Measurements from ENCODE around the gene LZTS2. TPM values are rescaled to one million over a fixed set of nuclear protein-coding genes. Genes with fewer than 3 reads are reported as not detected.

LZTS2 gene
- total RNA-seq, 4 donors from 2014 or later: 81.4 to 134 (median 98.7) TPM

DNA sequence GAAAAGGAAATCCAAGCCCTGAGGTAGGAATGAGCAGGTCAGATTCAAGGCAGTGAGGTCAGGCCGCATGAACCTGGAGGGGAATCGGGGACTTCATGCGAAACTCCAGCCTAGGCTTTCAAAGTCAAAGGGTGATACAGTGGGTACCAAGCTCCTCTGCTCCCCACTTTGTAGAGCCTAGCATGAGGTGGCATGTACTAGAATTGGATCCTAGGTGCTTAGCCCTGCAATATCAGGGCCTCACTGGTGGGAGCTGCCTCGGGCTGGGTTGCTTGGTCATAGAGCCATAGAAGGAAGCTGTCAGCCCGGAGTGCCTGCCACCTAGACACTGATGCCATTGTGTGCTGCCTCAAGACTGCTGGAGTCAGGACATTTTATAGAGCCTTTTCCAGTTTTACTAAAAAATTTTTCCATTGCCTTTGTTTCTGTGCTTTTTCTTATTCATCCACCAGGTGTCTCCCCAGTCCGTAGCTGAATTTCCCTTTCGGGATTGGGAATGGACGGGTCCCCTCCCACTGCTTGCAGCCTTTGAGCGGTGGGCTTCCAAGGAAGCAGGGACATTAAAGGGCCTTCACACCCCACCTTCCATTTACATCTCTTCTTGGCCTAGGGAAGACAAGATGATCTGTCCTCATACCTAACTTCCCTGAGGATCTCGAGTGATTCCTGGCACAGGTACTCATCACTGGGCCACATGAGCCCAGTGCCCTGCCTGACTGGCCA, 5.5 kb upstream of the LZTS2 start:
- WGBS, 2 donors: 34 to 38% methylated on average over 10 of the region's 10 CpGs
- peak overlapping the region; percentile 51 to 85 (median 66) for H3K27ac ChIP-seq
- no peak overlapping the region for H3K4me3 ChIP-seq
- no peak for DNase-seq (ENCODE audit: low spot score in 2 of 2)
- H3K4me1 ChIP-seq: peaks cover 0 to 45% (median 6%) of the 10 kb centered on the region in 4 donors
- peaks cover 0 to 46% (median 0%) of the 10 kb centered on the region in 3 donors for H3K36me3 ChIP-seq
- H3K9me3 ChIP-seq: no peaks in the 10 kb centered on the region
- no peaks in the 10 kb centered on the region for H3K27me3 ChIP-seq
- peak; percentile 52 to 89 (median 68) for TF ChIP-seq CTCF (IDR thresholded peaks at IDR 0.05)
- peak in 1 of 2 donors; percentile 36 for TF ChIP-seq EP300 (IDR thresholded peaks at IDR 0.05)
- peak in 1 of 2 donors; percentile 31 for TF ChIP-seq POLR2A (IDR thresholded peaks at IDR 0.05)

- Histone ChIP-seq H3K4me3 (no peak overlapping the region), H3K9me3 (no peaks in the 10 kb centered on the region), H3K36me3 (peaks cover 0 to 36% (median 0%) of the 10 kb centered on the region in 3 donors), H3K27me3 (no peaks in the 10 kb centered on the region), H3K27ac (peak overlapping the region in 3 of 4 donors; percentile 42 to 85 (median 80)), H3K4me1 (peaks cover under 1 to 37% (median 6%) of the 10 kb centered on the region in 4 donors)
- TF ChIP-seq POLR2A (IDR thresholded peaks at IDR 0.05) (no peak), CTCF (IDR thresholded peaks at IDR 0.05) (no peak), EP300 (IDR thresholded peaks at IDR 0.05) (no peak)
- WGBS, 2 donors: 56 to 67% methylated on average over 6 of the region's 6 CpGs
- DNase-seq (ENCODE audit: low spot score in 2 of 2): no peak
Observed at GRCh38 chr10:100995181-100995580, 4.4 kb upstream of the LZTS2 start.

- Histone ChIP-seq H3K4me1 (peaks cover 3 to 52% (median 17%) of the 10 kb centered on the region in 4 donors), H3K9me3 (no peaks in the 10 kb centered on the region), H3K4me3 (peak overlapping the region; percentile 60 to 98 (median 93)), H3K27me3 (no peaks in the 10 kb centered on the region), H3K27ac (peak overlapping the region; percentile 100), H3K36me3 (peaks cover 0 to 20% (median 0%) of the 10 kb centered on the region in 3 donors)
- WGBS, 2 donors: 9 to 10% methylated on average over 43 to 44 of the region's 46 CpGs
- TF ChIP-seq CTCF (IDR thresholded peaks at IDR 0.05) (peak in 1 of 5 experiments; percentile 23), EP300 (IDR thresholded peaks at IDR 0.05) (no peak), POLR2A (IDR thresholded peaks at IDR 0.05) (peak in 1 of 2 donors; percentile 32)
- DNase-seq (ENCODE audit: low spot score in 2 of 2): no peak
Observed at GRCh38 chr10:100996678-100997359, 2.8 kb upstream of the LZTS2 start.

- H3K36me3 ChIP-seq: peaks cover 0 to 15% (median 0%) of the 10 kb centered on the region in 3 donors
- no peaks in the 10 kb centered on the region for H3K27me3 ChIP-seq
- no peaks in the 10 kb centered on the region for H3K9me3 ChIP-seq
- peak overlapping the region; percentile 100 for H3K27ac ChIP-seq
- peaks cover 3 to 59% (median 24%) of the 10 kb centered on the region in 4 donors for H3K4me1 ChIP-seq
- TF ChIP-seq CTCF (IDR thresholded peaks at IDR 0.05) (peak; percentile 84 to 93 (median 91)), EP300 (IDR thresholded peaks at IDR 0.05) (no peak)
- peak in 1 of 2 donors; percentile 52 for DNase-seq (ENCODE audit: low spot score in 2 of 2)
- 1% methylated on average over 33 to 49 of the region's 66 CpGs for WGBS, 2 donors
- peak overlapping the region; percentile 60 to 98 (median 93) for H3K4me3 ChIP-seq
Observed at GRCh38 chr10:100997360-100998182, 2.0 kb upstream of the LZTS2 start.

Data from tibial nerve (tissue), 4 donors.